ENCODE measurements around the gene RAB8B.

GRCh38 chr15:63226966-63227401 lies 37.6 kb downstream of the RAB8B start:
- no peak for TF ChIP-seq CTCF (IDR thresholded peaks at IDR 0.05; ENCODE audit: low read length)
- no peak for TF ChIP-seq EZH2 (optimal IDR thresholded peaks at IDR 0.05; ENCODE audit: low read depth, low read length)
- TF ChIP-seq EZH2phosphoT487 (IDR thresholded peaks at IDR 0.05; ENCODE audit: low read length) = no peak

Measured in MM.1S (cell line).